GM04504 (cell line): ENCODE data around the gene CHD6.
A peak's percentile ranks its signal among the peaks of the same experiment; 100 is the strongest.

Experiments used
- DNase-seq: peaks from one replicate; pipeline ENCODE4 v3.0.0-alpha.2; 2012; ENCODE audit warnings: low read depth

The CHD6 gene

DNA sequence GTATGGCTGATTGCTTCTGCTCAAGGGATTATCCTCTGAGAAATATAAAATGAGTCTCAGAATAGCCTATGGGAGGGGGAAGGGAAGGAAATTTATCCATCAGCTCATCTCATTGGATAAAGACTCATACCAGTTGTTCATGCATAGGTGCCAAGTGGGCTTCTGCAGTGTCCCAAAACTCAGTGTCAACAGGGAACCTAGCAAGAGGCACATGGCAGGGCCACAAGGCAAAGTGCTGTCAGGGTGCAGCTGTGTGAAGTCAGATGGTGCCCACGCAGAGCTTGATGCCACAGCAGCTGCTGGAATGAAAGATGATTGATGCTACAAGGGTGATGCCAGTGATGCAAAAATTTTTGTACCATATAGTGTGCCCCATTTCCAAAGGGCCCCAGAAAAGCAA is 3.2 kb upstream of the CHD6 start:
- no peak for DNase-seq

DNA sequence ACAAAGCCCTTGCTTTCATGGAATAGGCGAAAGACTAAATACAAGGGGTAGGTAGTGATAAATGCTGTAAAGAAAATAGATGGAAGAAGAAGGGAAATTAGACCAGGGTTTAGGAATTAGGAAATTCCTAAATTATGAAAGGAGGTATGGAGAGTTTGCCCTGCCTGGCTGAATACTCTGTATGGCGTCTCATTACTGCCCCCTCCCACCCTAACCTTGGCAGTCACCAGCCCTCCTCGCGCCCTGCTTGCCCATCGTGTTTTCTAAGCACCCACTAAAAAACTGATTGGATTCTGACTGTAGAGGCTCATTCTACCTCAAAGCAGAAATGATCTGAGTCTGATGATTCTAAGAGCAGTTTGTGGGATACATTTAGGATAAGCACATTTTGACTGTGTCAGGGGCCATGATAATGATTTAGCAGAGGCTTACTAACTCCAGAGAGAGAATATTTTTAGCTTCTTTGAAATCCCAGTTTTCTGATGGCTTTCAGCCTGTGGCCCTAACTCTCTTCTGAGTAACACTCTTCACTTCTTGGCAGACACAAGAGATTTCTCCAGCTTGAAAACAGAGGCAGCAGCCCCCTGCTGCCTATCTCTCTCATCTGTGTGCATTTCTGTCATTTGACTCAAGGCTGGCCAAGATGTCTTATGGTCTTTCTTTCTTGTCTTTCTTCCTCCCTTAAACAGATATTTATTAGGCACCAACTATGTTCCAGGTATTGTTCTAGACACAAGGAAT is 1.4 kb upstream of the CHD6 start:
- DNase-seq = peak; percentile 20

- DNase-seq = no peak
Observed at GRCh38 chr20:41618807-41619311, 682 bp upstream of the CHD6 start.

- no peak for DNase-seq
Observed at GRCh38 chr20:41617059-41617901, 897 bp downstream of the CHD6 start.

DNA sequence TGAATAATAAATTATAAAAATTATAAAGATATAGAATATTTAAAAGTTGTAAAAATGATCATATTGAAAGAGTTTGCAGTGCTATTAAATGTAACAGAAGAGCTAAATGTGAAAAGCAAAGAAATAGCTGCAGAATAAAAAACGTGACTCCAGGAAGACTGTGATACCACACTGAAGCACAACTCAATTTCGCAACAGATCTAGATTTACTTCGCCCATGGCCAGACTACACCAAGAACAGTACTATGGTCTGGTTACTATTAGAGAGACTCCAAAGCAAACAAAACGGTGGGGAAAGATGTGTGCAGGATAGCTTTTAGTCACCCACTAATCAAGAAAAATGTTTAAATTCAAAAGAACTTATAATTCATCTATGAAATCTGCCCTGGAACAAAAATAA is 1.9 kb downstream of the CHD6 start:
- no peak for DNase-seq

GRCh38 chr20:41615676-41616075 is 2.5 kb downstream of the CHD6 start:
- no peak for DNase-seq

DNA sequence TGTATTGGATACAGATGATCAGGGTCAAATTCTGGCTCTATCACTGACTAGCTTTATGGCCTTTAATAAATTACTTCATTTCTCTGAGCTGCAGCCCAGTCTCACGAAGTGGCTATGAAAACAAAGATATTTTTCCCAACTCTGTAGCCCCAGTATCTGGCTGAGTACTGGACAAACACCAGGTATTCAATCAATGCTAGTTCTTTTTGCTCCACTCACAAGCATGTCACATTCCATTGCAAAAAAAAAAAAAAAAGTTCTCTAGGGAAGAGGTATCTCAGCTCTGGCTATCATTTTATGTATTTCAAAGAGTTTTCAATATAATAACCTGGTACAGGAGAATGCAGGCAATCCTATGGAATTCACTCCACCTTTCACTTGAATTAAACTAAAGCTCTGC is 3.1 kb downstream of the CHD6 start:
- DNase-seq = no peak

DNA sequence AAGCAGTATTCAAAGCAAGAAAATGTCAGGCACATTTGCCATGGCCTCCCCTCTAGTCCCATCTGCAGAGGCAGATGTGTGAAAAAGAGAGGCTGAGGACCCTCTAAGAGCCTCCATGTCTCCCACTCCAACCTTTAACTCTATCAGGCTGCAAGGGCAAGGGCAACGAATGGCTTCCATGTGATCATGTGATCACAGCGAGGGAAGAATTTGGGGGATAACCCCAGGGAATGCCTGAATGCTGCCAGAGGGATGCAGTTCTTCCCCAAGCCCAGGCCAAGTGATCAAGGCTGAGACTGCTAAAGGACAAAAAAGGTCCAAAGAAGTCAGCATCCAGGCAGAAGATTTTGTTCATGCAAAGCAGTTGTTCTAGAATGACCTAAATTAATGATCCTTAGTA is 4.9 kb downstream of the CHD6 start:
- no peak for DNase-seq

- no peak for DNase-seq
Observed at GRCh38 chr20:41609474-41609873, 8.7 kb downstream of the CHD6 start.

- DNase-seq = no peak
Observed at GRCh38 chr20:41608606-41609005, 9.6 kb downstream of the CHD6 start.

DNA sequence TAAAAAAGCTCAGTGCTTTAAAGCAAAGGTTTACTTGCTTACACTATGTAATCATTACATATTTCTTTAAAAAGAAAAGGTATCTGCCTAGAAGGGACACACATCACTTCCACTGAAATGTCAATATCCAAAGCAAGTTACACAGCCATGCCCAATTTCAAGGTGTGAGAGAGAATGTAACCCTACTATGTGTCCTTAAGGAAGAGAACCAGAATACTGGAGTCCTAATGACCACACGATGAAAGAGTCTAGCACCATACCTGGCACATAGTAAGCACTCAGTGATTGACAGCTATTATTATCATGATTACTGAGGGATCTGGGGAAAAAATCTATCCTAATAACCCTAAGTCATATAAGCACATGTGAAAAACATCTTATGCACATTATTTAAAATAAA is 10.4 kb downstream of the CHD6 start:
- DNase-seq = no peak

- DNase-seq = no peak
Observed at GRCh38 chr20:41604002-41604401, 14.2 kb downstream of the CHD6 start.

DNA sequence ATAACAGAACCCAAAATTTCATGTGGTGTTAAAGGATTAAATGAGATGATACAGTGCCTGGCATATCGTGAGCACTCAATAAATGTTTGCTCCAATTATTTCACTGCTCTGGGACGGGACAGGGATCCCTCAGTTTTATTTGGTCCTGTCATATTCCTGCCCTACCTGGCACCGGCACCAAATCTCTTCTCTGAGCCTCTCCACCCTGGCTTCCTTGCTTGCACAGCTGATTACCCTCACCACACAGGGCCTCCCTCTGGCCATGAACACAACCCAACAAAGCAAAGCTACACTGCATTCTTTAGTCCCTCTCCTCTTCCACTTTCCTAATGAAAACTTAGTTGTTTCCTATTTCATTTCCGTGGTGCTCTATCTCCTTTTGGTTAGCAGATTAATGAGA is 16.4 kb downstream of the CHD6 start:
- no peak for DNase-seq

- no peak for DNase-seq
Observed at GRCh38 chr20:41600926-41601631, 17.1 kb downstream of the CHD6 start.

- DNase-seq = no peak
Observed at GRCh38 chr20:41599699-41600104, 18.5 kb downstream of the CHD6 start.

- DNase-seq = no peak
Observed at GRCh38 chr20:41598719-41599118, 19.5 kb downstream of the CHD6 start.

GRCh38 chr20:41594514-41595322 is 23.5 kb downstream of the CHD6 start:
- DNase-seq = no peak

- DNase-seq = no peak
Observed at GRCh38 chr20:41592516-41593216, 25.5 kb downstream of the CHD6 start.

DNA sequence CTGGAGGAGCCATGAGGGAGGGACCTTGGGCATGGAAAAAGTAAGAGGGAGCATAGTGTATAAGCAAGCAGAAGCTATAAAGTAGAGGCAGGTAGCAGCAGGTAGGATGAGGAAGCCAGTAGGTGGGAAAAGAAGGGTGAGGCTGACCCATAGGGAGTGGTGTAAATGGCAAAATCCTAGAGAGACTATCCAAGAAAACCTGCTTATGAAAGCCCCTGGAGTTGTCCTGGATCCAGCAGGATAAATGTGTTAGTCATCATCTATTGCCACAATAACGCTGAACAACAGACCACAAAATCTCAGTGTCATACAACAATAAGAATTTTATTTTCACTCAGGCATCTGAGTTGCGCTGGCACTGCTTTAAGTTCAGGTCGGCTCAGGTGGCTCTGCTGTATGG is 30.2 kb downstream of the CHD6 start:
- peak; percentile 65 for DNase-seq

- no peak for DNase-seq
Observed at GRCh38 chr20:41587523-41587922, 30.7 kb downstream of the CHD6 start.

DNA sequence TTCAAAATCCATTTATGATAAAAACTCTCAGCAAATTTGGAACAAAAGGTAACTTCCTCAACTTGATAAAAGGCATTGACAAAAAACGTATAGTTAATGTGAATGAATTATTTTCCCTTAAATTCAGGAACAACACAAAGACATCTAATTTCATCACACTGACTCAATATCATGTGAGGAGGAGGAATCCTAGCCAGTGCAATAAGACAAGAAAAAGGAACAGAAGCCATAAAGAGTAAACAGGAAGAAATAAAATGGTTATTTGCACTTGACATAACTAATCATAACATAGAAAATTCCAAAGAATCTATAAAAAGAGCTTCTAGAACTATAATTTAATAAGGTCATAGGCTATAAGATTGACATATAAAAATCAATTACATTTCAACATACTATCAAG is 31.4 kb downstream of the CHD6 start:
- no peak for DNase-seq
